ENCODE measurements around the gene SLC38A1. TPM values are rescaled to one million over a fixed set of nuclear protein-coding genes. Genes with fewer than 3 reads are reported as not detected.
A peak's percentile ranks its signal among the peaks of the same experiment; 100 is the strongest.

Gene SLC38A1
- total and polyA plus RNA-seq, 11 donors, result 41.5 to 250 (median 157) TPM

DNA sequence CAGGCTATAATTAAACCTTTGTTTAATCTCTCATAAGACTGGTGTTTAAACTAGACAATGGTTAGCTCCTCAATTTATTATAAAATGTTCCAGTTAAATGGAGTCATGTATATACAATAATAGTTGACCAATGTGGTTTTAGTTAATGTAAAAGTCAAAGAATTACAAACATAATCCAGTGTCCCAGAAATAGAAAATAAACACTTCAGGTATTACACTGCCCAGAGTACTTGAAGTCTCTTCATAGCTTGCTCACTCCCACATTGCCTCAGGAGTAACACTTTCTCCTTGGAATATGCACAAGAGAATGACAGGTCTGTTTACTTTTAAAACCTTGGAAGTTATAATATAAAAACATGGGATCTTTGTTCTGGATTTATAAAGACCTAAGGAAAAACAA is 60.5 kb downstream of the SLC38A1 start:
- DNase-seq (no peak), ATAC-seq (no peak)
- Histone ChIP-seq H3K4me3 (no peak overlapping the region), H3K27ac (peak overlapping the region in 8 of 12 donors; percentile 26 to 77 (median 70)), H3K27me3 (no peaks in the 10 kb centered on the region), H3K36me3 (peaks cover 0 to 17% (median 10%) of the 10 kb centered on the region in 9 donors), H3K9me3 (no peaks in the 10 kb centered on the region), H3K4me1 (peaks cover 0 to 70% (median 21%) of the 10 kb centered on the region in 12 donors)
- intact Hi-C loops (cut with DNase I), result loop anchor here in 5 of 10 donors (5.0 to 10.0 kb wide), 4 partner anchors 54 to 164 kb away; partner anchors contain the start of genes SLC38A1 (in 3 of the 5) and SLC38A2 (in 1 of the 5)
- no peak for TF ChIP-seq POLR2A (IDR thresholded peaks at IDR 0.05)
- TF ChIP-seq, protein P1, sequence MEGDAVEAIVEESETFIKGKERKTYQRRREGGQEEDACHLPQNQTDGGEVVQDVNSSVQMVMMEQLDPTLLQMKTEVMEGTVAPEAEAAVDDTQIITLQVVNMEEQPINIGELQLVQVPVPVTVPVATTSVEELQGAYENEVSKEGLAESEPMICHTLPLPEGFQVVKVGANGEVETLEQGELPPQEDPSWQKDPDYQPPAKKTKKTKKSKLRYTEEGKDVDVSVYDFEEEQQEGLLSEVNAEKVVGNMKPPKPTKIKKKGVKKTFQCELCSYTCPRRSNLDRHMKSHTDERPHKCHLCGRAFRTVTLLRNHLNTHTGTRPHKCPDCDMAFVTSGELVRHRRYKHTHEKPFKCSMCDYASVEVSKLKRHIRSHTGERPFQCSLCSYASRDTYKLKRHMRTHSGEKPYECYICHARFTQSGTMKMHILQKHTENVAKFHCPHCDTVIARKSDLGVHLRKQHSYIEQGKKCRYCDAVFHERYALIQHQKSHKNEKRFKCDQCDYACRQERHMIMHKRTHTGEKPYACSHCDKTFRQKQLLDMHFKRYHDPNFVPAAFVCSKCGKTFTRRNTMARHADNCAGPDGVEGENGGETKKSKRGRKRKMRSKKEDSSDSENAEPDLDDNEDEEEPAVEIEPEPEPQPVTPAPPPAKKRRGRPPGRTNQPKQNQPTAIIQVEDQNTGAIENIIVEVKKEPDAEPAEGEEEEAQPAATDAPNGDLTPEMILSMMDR (IDR thresholded peaks at IDR 0.05), result no peak

DNA sequence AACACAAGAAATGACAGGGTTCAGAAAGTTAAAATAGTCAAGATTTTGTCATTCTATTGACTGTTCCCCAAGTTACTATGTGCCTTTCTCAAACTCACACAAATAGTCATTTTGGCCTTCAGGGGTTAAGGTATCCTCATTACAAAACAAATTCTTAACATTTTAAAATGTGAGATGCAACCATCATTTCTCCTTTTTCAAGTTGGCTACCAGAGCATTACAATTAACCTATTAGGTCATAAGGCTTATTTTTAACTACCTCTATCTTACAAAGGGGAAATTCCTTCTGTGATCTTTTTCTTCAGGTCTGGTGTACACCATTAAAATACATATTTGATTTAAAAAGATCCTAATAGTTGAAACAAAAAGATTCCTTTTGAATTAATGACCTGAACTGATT is 61.2 kb downstream of the SLC38A1 start:
- TF ChIP-seq, protein P1 (IDR thresholded peaks at IDR 0.05), result no peak
- no peak for TF ChIP-seq POLR2A (IDR thresholded peaks at IDR 0.05)
- no peak for ATAC-seq
- no peak for DNase-seq
- Histone ChIP-seq H3K9me3 (no peaks in the 10 kb centered on the region), H3K4me3 (no peak overlapping the region), H3K4me1 (peaks cover 0 to 70% (median 21%) of the 10 kb centered on the region in 12 donors), H3K27ac (peak overlapping the region in 8 of 12 donors; percentile 12 to 77 (median 70)), H3K36me3 (peaks cover 0 to 24% (median 17%) of the 10 kb centered on the region in 9 donors), H3K27me3 (no peaks in the 10 kb centered on the region)
- intact Hi-C loops (cut with DNase I), result loop anchor here in 5 of 10 donors (5.0 to 10.0 kb wide), 4 partner anchors 55 to 165 kb away; partner anchors contain the start of genes SLC38A1 (in 3 of the 5) and SLC38A2 (in 1 of the 5)

GRCh38 chr12:46206471-46206870 is 62.4 kb downstream of the SLC38A1 start:
- H3K27ac ChIP-seq, result peak overlapping the region in 5 of 12 donors; percentile 7 to 77 (median 33)

DNA sequence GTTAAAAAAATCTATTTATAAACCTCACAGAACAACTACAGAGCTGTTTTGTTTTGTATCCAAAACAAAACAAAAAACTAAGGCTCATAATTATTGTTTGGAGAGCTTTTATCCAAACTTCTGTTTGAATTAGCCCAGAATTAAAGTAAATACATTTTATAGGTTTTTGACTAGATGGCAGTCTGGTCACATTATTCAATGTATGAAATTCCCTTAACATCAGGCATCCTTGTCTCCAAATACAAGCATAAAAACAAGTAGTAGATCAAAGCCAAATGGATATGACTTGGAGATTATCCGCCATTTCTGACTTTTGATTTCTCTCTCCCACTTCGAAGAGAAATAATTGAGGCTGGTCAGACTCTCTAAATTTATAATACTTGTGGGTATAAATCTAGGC is 63.5 kb downstream of the SLC38A1 start:
- DNase-seq (no peak), ATAC-seq (no peak)
- TF ChIP-seq, protein P1 (IDR thresholded peaks at IDR 0.05), result peak in 2 of 12 donors; percentile 13 to 18
- no peak for TF ChIP-seq POLR2A (IDR thresholded peaks at IDR 0.05)
- H3K9me3 ChIP-seq, result no peaks in the 10 kb centered on the region
- peak overlapping the region in 7 of 12 donors; percentile 2 to 54 (median 30) for H3K27ac ChIP-seq
- no peak overlapping the region for H3K4me3 ChIP-seq
- peaks cover 0 to 45% (median 21%) of the 10 kb centered on the region in 9 donors for H3K36me3 ChIP-seq
- WGBS, 4 donors, result 55 to 81% (median 60%) methylated on average over 2 of the region's 2 CpGs
- intact Hi-C loops (cut with DNase I), result loop anchor here in 5 of 10 donors (5.0 to 10.0 kb wide), 4 partner anchors 57 to 167 kb away; partner anchors contain the start of genes SLC38A1 (in 3 of the 5) and SLC38A2 (in 1 of the 5)
- H3K27me3 ChIP-seq, result no peaks in the 10 kb centered on the region
- H3K4me1 ChIP-seq, result peaks cover 0 to 52% (median 16%) of the 10 kb centered on the region in 12 donors

More at GRCh38 chr12:46206471-46206870, 62.4 kb downstream of the SLC38A1 start:
- intact Hi-C loops (cut with DNase I), result loop anchor here in 5 of 10 donors (5.0 to 10.0 kb wide), 4 partner anchors 56 to 166 kb away; partner anchors contain the start of genes SLC38A1 (in 3 of the 5) and SLC38A2 (in 1 of the 5)
- WGBS, 4 donors, result 48 to 57% (median 50%) methylated on average over 3 of the region's 3 CpGs
- H3K4me1 ChIP-seq, result peaks cover 0 to 61% (median 21%) of the 10 kb centered on the region in 12 donors
- peaks cover 0 to 34% (median 21%) of the 10 kb centered on the region in 9 donors for H3K36me3 ChIP-seq
- ATAC-seq, result no peak
- no peaks in the 10 kb centered on the region for H3K27me3 ChIP-seq
- TF ChIP-seq POLR2A (IDR thresholded peaks at IDR 0.05), result no peak
- TF ChIP-seq, protein P1 (IDR thresholded peaks at IDR 0.05), result no peak
- H3K4me3 ChIP-seq, result no peak overlapping the region
- H3K9me3 ChIP-seq, result no peaks in the 10 kb centered on the region
- no peak for DNase-seq
